CD14-positive monocyte (primary cell): ENCODE results near the gene FOXP4. TPM values are rescaled to one million over a fixed set of nuclear protein-coding genes. Genes with fewer than 3 reads are reported as not detected.
A peak's percentile ranks its signal among the peaks of the same experiment; 100 is the strongest.

ENCODE experiments used
- DNase-seq, 3 donors: peaks; one replicate each; pipeline ENCODE4 v3.0.0-alpha.2; 2011 to 2022
- H2AFZ ChIP-seq: 2 replicates; pipeline ENCODE4 v1.6.0; 2012; ENCODE audit warnings: mild to moderate bottlenecking, low read depth, low read length, inconsistent platforms; ENCODE audit not compliant: insufficient read depth, poor library complexity, severe bottlenecking
- H3K27ac ChIP-seq, 2 donors: 1 replicate in 1 of 2; 2 replicates in 1 of 2; pipeline ENCODE4 v1.5.1; 2012 to 2013; ENCODE audit warnings: low read length in 2 of 2, control low read depth in 1 of 2, inconsistent platforms in 1 of 2, low read depth in 1 of 2, mild to moderate bottlenecking in 1 of 2
- H3K27me3 ChIP-seq, 2 donors: one replicate each; pipeline versions ENCODE4 v1.6.0 to v1.6.1; 2011 to 2013; ENCODE audit warnings: low read length in 2 of 2; ENCODE audit not compliant: control insufficient read depth in 2 of 2, insufficient read depth in 2 of 2
- H3K36me3 ChIP-seq, 2 donors: replicated peaks in 1 of 2; 1 replicate in 1 of 2; 2 replicates in 1 of 2; pipeline versions ENCODE4 v1.5.1 to v1.6.1; 2012 to 2013; ENCODE audit warnings: low read length in 2 of 2, control low read depth in 1 of 2, inconsistent platforms in 1 of 2, mild to moderate bottlenecking in 1 of 2; ENCODE audit not compliant: insufficient read depth in 2 of 2, control insufficient read depth in 1 of 2
- H3K4me1 ChIP-seq, 2 donors: 1 replicate in 1 of 2; 2 replicates in 1 of 2; pipeline versions ENCODE4 v1.5.1 to v1.6.1; 2012 to 2013; ENCODE audit warnings: low read length in 2 of 2, control low read depth in 1 of 2, inconsistent platforms in 1 of 2, mild to moderate bottlenecking in 1 of 2, moderate library complexity in 1 of 2; ENCODE audit not compliant: insufficient read depth in 2 of 2, control insufficient read depth in 1 of 2
- H3K4me2 ChIP-seq: replicated peaks from 2 replicates; pipeline ENCODE3; 2012; ENCODE audit warnings: low read length, moderate library complexity, mild to moderate bottlenecking; ENCODE audit not compliant: poor library complexity, severe bottlenecking; ENCODE audit errors: extremely low read depth
- H3K4me3 ChIP-seq, 3 experiments: fragments of 200-600 bp in 1 of 3; sonication (generic) in 1 of 3; replicated peaks in 1 of 3; 1 replicate in 2 of 3; 2 replicates in 1 of 3; pipeline ENCODE4 v1.5.1; 2011 to 2013; ENCODE audit warnings: low read length in 3 of 3, mild to moderate bottlenecking in 3 of 3, control low read depth in 2 of 3, low read depth in 2 of 3, inconsistent platforms in 1 of 3, moderate library complexity in 1 of 3
- H3K79me2 ChIP-seq: 2 replicates; pipeline ENCODE4 v1.6.0; 2012; ENCODE audit warnings: mild to moderate bottlenecking, control low read depth, inconsistent platforms, low read length, moderate library complexity; ENCODE audit not compliant: insufficient read depth
- H3K9ac ChIP-seq: 2 replicates; pipeline ENCODE4 v1.6.0; 2017; ENCODE audit warnings: low read length, mild to moderate bottlenecking; ENCODE audit not compliant: insufficient read depth, poor library complexity, severe bottlenecking
- H3K9me3 ChIP-seq, 2 donors: replicated peaks in 1 of 2; 1 replicate in 1 of 2; 2 replicates in 1 of 2; pipeline versions ENCODE4 v1.5.1 to v1.6.1; 2012 to 2013; ENCODE audit warnings: low read length in 2 of 2, control low read depth in 1 of 2; ENCODE audit not compliant: control insufficient read depth in 1 of 2, insufficient read depth in 1 of 2
- H4K20me1 ChIP-seq: 2 replicates; pipeline ENCODE4 v1.6.0; 2012; ENCODE audit warnings: mild to moderate bottlenecking, low read length, control low read depth, moderate library complexity; ENCODE audit not compliant: insufficient read depth
- H3K27ac Mint-ChIP-seq, 7 donors: one replicate each; pipeline ENCODE4 v1.8.0; 2020; ENCODE audit warnings: mild to moderate bottlenecking in 7 of 7, mixed read lengths in 7 of 7, moderate library complexity in 6 of 7, inconsistent platforms in 2 of 7
- H3K27me3 Mint-ChIP-seq, 3 donors: one replicate each; pipeline ENCODE4 v1.8.0; 2021 to 2022; ENCODE audit warnings: low read depth in 3 of 3, mild to moderate bottlenecking in 3 of 3, mixed read lengths in 3 of 3, moderate library complexity in 3 of 3, inconsistent platforms in 1 of 3
- H3K36me3 Mint-ChIP-seq, 2 donors: one replicate each; pipeline ENCODE4 v1.8.0; 2020; ENCODE audit warnings: mixed read lengths in 2 of 2, inconsistent platforms in 1 of 2, mild to moderate bottlenecking in 1 of 2
- H3K4me1 Mint-ChIP-seq: one replicate; pipeline ENCODE4 v1.8.0; 2020; ENCODE audit warnings: mild to moderate bottlenecking, mixed read lengths
- H3K4me3 Mint-ChIP-seq, 2 donors: one replicate each; pipeline ENCODE4 v1.8.0; 2020; ENCODE audit warnings: mild to moderate bottlenecking in 2 of 2, mixed read lengths in 2 of 2, moderate library complexity in 1 of 2
- H3K9me3 Mint-ChIP-seq, 7 donors: one replicate each; pipeline ENCODE4 v1.8.0; 2020 to 2022; ENCODE audit warnings: mixed read lengths in 7 of 7, mild to moderate bottlenecking in 6 of 7, moderate library complexity in 6 of 7, inconsistent platforms in 2 of 7
- CTCF ChIP-seq: fragments of 200-600 bp; IDR thresholded peaks from one replicate; pipeline ENCODE4 v1.8.0; 2022; ENCODE audit warnings: antibody characterized with exemption, mild to moderate bottlenecking
- WGBS: methylation state at CpG from one replicate; pipeline ENCODE4 v1.1.5; 2013; ENCODE audit warnings: missing lambda C conversion rate; ENCODE audit not compliant: insufficient coverage; 5-methylcytosine and 5-hydroxymethylcytosine counted together
- intact Hi-C, 2 donors: fragments of 100-400 bp; cut with micrococcal nuclease; formaldehyde crosslinking; loops; one replicate each; pipeline versions ENCODE4 v1.15.0 to v1.15.1; 2023
- polyA plus RNA-seq, 3 donors: library from polyadenylated mRNA; depleted of rRNA in 1 of 3; unstranded in 2 of 3; stranded (reverse) in 1 of 3; fragments of 300-500 nt in 2 of 3; fragments of >200 nt in 1 of 3; fragmentation: Illumina TruSeq in 2 of 3; gene quantifications; 1 replicate in 2 of 3; 2 replicates in 1 of 3; pipeline ENCODE4 v1.2.3, GENCODE V29; 2012 to 2021

Gene FOXP4
- polyA plus RNA-seq, 3 donors: 0.62 to 7.6 (median 0.65) TPM

DNA sequence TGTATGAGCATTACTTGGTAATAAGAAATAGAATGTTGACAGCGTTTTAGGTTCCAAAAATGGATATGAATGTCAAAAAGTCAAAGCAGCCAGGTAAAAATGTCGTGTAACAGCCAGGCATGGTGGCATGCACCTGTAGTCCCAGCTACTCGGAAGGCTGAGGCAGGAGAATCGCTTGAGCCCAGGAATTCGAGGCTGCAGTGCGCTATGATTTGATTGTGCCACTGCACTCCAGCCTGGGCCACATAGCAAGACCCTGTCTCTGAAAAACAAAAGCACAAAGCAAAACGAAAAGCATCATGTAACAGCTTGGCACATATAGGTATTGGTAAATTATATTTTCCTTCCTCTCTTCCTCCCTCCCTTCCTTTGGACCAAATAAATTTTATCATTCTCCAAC is 16.2 kb upstream of the FOXP4 start:
- Histone ChIP-seq H3K4me2 (no peak overlapping the region), H4K20me1 (no peaks in the 10 kb centered on the region), H3K27me3 (peaks cover 3 to 52% of the 10 kb centered on the region in 2 donors), H3K9me3 (no peaks in the 10 kb centered on the region), H3K4me3 (no peak overlapping the region), H3K79me2 (no peaks in the 10 kb centered on the region), H3K4me1 (peaks cover 3 to 5% of the 10 kb centered on the region in 2 donors), H3K36me3 (no peaks in the 10 kb centered on the region), H3K9ac (no peak overlapping the region), H3K27ac (no peak overlapping the region), H2AFZ (no peak overlapping the region)
- peaks cover 0 to 2% of the 10 kb centered on the region in 2 donors for H3K36me3 Mint-ChIP-seq
- no peak for DNase-seq
- no peak overlapping the region for H3K4me3 Mint-ChIP-seq
- peaks cover 33 to 71% (median 52%) of the 10 kb centered on the region in 3 donors for H3K27me3 Mint-ChIP-seq
- peaks cover 0 to 5% (median 0%) of the 10 kb centered on the region in 7 donors for H3K9me3 Mint-ChIP-seq
- H3K27ac Mint-ChIP-seq: no peak overlapping the region
- H3K4me1 Mint-ChIP-seq: peaks cover 15% of the 10 kb centered on the region
- intact Hi-C loops: no loop called here
- WGBS: 75% methylated on average over 6 of the region's 7 CpGs
- no peak for TF ChIP-seq CTCF

- peaks cover 33 to 73% (median 52%) of the 10 kb centered on the region in 3 donors for H3K27me3 Mint-ChIP-seq
- Histone ChIP-seq H3K27me3 (peaks cover 3 to 52% of the 10 kb centered on the region in 2 donors), H3K79me2 (no peaks in the 10 kb centered on the region), H3K4me3 (no peak overlapping the region), H3K9me3 (no peaks in the 10 kb centered on the region), H4K20me1 (no peaks in the 10 kb centered on the region), H2AFZ (no peak overlapping the region), H3K4me1 (peaks cover 3 to 5% of the 10 kb centered on the region in 2 donors), H3K36me3 (no peaks in the 10 kb centered on the region), H3K27ac (no peak overlapping the region), H3K4me2 (no peak overlapping the region), H3K9ac (no peak overlapping the region)
- DNase-seq: no peak
- TF ChIP-seq CTCF: no peak
- 82% methylated on average over 6 of the region's 7 CpGs for WGBS
- peaks cover 0 to 5% (median 0%) of the 10 kb centered on the region in 7 donors for H3K9me3 Mint-ChIP-seq
- H3K4me3 Mint-ChIP-seq: peak overlapping the region in 1 of 2 donors; percentile 42
- peaks cover 0 to 2% of the 10 kb centered on the region in 2 donors for H3K36me3 Mint-ChIP-seq
- peak overlapping the region in 1 of 7 donors; percentile 46 for H3K27ac Mint-ChIP-seq
- peaks cover 15% of the 10 kb centered on the region for H3K4me1 Mint-ChIP-seq
- intact Hi-C loops: no loop called here
Observed at GRCh38 chr6:41530476-41530875, 15.7 kb upstream of the FOXP4 start.
